Measurements from ENCODE around the gene LDLR.

LDLR gene

DNA sequence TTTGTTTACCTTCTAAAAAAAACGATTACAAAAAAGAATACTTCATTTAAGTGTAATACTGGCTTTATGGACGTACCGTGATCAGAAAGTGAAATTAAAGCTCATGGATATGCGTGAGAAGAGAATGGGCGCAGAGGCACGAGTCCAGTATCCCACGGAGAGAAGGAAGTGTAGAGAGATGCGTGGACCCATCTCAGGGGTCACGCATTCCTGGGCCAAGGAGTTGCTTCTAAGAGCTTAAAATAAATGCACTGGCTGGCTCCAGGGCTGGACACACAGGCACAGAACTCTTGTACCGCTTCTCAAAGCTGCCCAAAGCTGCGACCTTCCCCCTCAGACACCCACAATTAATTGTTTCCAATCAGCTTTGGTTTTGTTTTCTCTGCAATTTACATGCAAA, 75.0 kb downstream of the LDLR start:
- TF ChIP-seq GATA3 (IDR thresholded peaks at IDR 0.05; ENCODE audit: low read depth, low read length) (no peak), GATA2 (IDR thresholded peaks at IDR 0.05; ENCODE audit: low read depth, low read length) (no peak)

DNA sequence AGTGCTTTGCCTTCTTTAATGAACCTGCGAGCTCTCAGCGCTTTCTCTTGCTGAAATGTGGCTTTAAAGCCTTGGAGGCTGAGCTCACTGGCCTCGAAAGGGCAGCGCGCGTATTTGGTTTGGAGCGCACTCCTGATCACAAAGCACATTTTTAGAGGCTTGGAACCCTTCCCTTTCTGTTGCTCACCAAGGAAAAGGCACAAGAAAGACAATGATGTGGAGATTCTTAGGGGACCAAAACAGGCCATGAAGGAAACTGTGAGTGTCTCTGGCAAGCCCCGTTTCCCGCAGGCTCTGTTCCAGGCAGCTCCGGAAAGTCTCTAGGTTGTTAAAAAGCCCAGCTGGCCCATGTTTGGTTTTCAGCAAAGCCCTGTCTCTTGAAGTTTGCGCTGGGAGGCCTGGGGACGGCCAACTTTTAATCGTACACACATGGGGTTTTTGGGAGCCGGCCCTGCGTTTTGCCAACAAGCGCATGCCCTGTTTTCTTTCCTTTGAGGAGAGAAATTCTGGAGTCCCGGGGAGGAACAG, 75.7 kb downstream of the LDLR start:
- TF ChIP-seq GATA3 (IDR thresholded peaks at IDR 0.05; ENCODE audit: low read depth, low read length) (no peak), GATA2 (IDR thresholded peaks at IDR 0.05; ENCODE audit: low read depth, low read length) (no peak)

DNA sequence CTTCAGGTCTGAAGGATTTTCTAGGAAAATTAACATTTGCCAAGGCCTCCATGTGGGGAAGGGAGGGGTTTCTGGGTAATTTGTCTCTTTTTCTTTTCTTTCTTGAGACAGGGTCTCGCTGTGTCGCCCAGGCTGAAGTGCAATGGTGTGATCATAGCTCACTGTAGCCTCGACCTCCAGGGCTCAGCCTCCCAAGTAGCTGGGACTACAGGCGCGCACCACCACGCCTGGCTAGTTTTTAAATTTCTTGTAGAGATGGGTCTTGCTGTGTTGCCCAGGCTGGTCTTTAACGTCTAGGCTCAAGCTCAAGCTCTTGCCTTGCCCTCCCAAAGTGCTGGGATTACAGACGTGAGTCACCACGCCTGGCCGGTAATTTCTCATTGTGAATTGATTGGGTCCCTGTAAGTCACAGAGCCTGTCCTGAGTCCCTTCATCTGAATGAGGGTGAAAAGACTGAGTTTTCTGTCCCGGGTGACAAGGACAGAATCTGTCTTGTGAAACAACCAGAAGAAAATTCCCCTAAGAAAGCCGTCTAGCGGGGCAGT, 76.3 kb downstream of the LDLR start:
- TF ChIP-seq GATA3 (IDR thresholded peaks at IDR 0.05; ENCODE audit: low read depth, low read length) = no peak
- TF ChIP-seq GATA2 (IDR thresholded peaks at IDR 0.05; ENCODE audit: low read depth, low read length) = no peak

DNA sequence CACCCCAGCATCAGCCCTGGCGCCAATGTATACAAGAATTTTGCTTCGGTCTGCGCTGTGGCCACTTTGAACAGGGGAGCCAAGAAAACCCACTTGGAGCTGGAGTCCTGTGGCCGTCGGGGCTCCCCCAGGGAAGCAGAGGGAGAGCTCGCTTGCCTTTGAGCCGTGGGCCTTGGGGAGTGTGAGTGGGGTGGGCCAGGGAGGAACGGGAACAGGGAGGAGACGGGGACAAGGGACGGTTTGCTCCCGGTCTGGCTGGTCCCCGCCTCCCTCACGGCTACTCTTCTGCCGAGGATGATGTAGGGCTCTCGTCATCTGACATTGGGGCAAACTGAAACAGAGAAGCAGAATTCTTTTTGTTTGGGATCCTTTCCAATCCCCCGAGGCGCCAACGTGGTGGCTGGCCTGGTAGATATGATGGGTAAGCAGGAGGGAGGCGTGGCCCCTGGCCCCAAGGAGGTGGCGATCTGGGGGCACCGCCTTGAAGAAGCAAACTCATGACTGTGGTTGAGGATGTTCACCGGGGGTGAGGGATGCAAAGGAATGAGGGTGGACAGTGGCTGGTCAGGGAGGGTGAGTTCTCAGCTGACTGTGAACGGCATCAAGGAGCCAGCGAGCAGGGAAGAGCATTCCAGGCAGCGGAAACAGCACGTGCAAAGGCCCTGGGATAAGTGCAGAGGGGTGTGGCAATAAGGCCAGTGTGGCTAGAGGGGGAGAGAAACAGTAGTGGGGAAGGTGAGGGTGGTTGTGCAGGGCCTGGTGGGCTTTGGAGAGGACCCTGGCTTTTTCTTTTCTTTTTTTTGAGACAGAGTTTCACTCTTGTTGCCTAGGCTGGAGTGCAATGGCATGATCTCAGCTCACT, 77.2 kb downstream of the LDLR start:
- TF ChIP-seq GATA3 (IDR thresholded peaks at IDR 0.05; ENCODE audit: low read depth, low read length) (no peak), GATA2 (IDR thresholded peaks at IDR 0.05; ENCODE audit: low read depth, low read length) (no peak)

DNA sequence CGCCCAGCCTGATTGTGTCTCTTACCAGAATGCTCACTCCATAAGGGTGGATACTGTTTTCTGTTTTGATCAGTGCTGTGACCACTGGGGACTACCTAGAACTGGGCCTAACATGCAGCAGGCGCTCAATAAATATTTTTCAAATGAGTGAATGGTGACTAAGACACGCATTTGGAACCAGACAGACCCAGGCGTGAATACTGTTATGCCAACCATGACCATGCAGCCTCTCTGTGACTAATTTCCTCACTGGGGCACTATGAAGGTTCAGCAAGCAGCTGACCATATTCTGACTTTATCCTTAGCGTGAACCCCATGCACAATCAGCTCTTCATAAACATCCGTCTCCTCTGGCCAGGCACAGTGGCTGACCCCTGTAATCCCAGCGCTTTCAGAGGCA, 79.3 kb downstream of the LDLR start:
- no peak for TF ChIP-seq GATA2 (IDR thresholded peaks at IDR 0.05; ENCODE audit: low read depth, low read length)
- TF ChIP-seq GATA3 (IDR thresholded peaks at IDR 0.05; ENCODE audit: low read depth, low read length) = no peak

DNA sequence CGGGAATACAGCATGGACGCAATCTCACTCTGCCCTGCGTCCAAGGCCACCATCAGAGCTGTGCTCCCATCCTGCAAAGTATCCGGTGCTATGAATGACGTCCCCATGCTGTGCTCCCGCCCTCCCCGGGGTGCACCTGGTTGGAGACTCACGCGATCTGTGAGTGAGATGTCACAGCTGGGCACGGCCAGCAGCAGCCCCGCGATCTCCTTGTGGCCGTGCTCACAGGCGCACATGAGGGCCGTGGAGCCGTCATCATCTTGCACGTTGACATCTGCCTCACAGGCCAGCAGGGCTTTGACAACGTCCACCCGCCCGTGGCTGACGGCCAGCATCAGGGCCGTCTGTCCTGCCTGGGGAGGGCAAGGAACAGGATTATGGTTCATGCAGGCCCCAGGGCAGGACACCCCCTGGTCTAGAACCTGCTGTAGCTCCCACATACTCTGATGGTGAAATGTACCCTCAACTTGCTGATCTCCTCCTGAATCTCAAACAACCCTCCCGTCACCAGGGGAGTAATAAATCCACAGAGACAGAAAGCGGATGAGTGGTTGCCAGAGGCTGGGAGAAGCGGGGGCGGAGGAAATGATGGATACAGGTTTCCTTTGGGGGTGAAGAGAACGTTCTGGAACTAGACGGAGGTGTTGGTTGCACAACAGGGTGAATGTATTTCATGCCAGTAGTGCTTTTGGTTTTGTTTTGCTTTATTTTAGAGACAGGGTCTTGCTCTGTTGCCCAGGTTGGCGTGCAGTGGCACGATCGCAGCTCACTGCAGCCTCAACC, 80.8 kb downstream of the LDLR start:
- TF ChIP-seq GATA2 (IDR thresholded peaks at IDR 0.05; ENCODE audit: low read depth, low read length) (no peak), GATA3 (IDR thresholded peaks at IDR 0.05; ENCODE audit: low read depth, low read length) (no peak)

DNA sequence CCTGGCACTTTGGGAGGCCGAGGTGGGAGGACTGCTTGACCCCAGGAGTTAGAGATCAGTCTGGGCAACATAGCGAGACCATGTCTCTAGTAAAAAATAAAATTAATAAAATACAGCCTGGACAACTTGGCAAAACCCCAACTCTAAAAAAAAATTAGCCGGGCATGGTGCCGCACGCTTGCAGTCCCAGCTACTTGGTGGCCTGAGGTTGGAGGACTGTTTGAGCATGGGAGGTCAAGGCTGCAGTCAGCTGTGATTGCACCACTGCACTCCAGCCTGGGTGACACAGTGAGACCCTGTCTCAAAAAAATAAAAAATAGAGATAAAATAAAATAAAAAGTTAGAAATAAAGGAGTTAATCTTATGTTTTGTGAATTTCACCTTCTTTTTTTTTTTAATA, 81.9 kb downstream of the LDLR start:
- TF ChIP-seq GATA2 (IDR thresholded peaks at IDR 0.05; ENCODE audit: low read depth, low read length) (no peak), GATA3 (IDR thresholded peaks at IDR 0.05; ENCODE audit: low read depth, low read length) (no peak)

DNA sequence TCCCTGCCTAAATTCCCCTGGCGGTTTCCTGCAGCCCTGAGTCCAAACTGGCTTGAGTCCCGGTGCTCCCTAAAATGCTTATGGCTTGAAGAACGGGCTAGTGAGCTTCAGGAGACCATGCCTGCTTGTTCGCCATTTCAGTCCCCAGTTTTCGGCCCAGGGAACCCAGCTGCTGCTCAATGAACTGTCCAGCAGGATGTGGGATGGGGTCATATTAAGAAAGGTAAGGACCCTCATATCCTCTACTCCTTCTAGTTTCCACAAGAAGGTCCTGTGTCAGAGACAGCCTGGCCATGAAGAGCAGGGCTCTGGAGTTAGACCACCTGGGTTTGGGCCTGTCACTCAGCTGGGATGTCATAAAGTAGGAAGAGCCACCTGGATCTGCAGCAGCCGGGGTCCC, 83.3 kb downstream of the LDLR start:
- no peak for TF ChIP-seq GATA3 (IDR thresholded peaks at IDR 0.05; ENCODE audit: low read depth, low read length)
- TF ChIP-seq GATA2 (IDR thresholded peaks at IDR 0.05; ENCODE audit: low read depth, low read length) = no peak

DNA sequence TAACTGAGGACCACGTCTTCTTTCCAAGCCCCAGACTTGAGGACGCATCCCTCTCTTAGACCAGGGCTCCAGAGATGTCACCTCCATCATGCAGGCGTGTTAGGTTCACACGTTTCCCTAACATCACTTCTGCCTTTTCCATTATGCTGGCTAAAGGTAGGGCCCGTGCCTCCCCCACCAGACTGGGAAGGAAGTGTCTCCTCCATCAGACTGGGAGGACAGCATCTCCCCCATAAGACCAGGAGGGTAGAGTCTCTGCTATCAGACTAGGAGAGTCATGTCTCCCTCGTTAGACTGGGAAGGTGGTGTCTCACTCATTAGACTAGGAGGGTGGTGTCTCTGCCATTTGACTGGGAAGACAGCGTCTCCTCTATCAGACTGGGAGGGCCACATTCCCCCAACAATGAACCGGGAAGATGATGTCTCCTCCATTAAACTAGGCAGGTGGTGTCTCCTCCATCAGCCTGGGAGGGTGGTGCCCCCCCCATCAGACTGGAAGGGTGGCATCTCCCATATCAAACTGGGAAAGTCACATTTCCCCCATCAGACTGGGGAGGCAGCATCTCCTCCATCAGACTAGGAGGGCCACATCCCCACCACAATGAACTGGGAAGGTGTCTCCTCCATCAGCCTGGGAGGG, 84.4 kb downstream of the LDLR start:
- no peak for TF ChIP-seq GATA3 (IDR thresholded peaks at IDR 0.05; ENCODE audit: low read depth, low read length)
- TF ChIP-seq GATA2 (IDR thresholded peaks at IDR 0.05; ENCODE audit: low read depth, low read length) = no peak

DNA sequence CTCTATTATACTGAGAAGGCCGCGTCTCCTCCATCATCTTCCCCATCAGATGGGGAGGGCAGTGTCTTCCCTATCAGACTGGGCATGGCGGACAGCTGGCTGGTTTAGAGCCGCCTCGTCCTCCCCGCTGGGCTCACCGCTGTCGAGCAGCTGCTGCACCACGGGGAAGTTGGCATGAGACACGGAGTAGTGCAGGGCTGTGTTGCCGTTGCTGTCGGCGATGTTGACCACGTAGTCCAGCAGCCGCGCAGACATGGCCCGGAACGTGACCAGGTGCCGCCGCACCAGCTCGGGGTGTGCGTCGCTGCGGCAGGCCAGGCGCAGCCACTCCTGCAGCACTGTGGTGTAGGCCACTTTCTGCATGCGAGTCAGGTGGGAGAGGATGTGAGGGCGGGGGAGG, 85.1 kb downstream of the LDLR start:
- no peak for TF ChIP-seq GATA2 (IDR thresholded peaks at IDR 0.05; ENCODE audit: low read depth, low read length)
- TF ChIP-seq GATA3 (IDR thresholded peaks at IDR 0.05; ENCODE audit: low read depth, low read length) = no peak

DNA sequence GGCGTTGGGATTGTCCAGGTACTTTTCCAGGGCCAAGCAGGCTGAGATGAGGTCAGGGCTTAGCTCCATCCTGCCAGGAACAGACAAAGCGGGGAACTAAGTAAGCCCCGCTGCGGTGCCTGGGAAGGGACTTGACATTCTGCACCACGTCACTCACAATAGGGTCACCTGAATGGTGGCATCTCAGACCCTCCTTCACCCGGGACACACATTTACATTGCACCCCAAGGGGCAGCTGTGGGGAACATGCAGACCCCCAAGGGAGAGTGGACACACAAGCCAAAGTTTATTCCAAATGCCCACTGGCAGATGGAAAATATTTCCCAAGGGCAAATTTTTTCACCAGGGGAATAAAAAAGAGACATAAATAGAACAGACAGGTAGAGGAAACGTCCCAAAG, 86.7 kb downstream of the LDLR start:
- TF ChIP-seq GATA2 (IDR thresholded peaks at IDR 0.05; ENCODE audit: low read depth, low read length) = no peak
- no peak for TF ChIP-seq GATA3 (IDR thresholded peaks at IDR 0.05; ENCODE audit: low read depth, low read length)

DNA sequence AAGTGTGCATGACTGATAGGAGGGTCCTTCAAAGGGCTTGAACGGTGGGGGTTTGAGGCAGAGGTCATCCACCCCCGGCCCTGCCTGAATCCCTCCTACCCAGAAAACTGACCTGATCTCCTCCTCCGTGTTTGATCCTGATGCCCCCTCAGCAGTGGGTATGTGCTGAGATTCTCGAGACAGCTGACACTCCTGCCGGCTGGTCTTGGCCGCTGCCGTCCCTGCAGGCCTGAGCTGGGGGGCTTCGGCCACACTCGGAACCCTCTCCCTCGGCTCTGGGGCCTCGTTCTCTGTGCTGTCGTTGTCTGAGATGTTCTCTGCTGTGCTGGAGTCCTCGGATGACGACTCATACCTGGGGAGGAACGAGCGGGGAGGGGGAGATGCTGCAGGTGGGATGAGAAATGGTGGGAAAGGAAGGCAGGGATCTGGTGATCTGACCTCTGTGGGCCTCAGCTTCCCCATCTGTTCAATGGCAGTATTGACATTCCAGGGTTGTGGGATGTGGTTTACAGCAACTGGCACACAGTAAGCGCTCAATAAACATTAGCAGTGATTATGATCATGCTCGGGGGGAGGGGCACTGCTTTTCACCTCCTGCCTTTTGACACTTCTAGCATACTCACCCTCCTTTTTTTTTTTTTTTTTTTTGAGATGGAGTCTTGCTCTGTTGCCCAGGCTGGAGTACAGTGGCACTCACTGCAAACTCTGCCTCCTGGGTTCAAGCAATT, 87.4 kb downstream of the LDLR start:
- TF ChIP-seq GATA2 (IDR thresholded peaks at IDR 0.05; ENCODE audit: low read depth, low read length) (no peak), GATA3 (IDR thresholded peaks at IDR 0.05; ENCODE audit: low read depth, low read length) (no peak)

DNA sequence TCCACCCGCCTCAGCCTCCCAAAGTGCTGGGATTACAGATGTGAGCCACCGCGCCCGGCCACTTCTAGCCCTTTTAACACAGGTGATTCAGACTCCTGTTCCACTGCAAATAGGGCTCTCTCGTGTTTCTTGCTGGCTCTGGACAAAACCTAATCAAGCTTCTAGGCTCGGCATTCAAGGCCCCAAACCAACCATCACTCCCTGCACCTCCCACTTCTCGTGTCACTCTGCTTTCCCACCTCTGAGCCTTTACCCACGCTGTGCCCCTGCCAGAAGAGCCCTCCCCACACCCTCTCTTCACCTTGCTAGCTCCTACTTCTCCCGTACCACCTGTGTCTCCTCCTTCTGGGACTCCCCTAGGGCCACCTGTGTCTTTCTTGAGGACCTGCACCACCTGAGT, 88.3 kb downstream of the LDLR start:
- TF ChIP-seq GATA3 (IDR thresholded peaks at IDR 0.05; ENCODE audit: low read depth, low read length) (no peak), GATA2 (IDR thresholded peaks at IDR 0.05; ENCODE audit: low read depth, low read length) (no peak)

Measured in SH-SY5Y (cell line).